HG03378 (cell line): ENCODE results near the gene MS4A6A.
A peak's percentile ranks its signal among the peaks of the same experiment; 100 is the strongest.
"Not testable (repeated sequence)": the region's sequence is repeated elsewhere in the genome, so short reads cannot be mapped to it uniquely, and the experiment has no call there.

ENCODE experiments used
- ATAC-seq: cut with Tn5 transposase; IDR thresholded peaks from one replicate; pipeline ENCODE4 v1.9.1; 2021; ENCODE audit warnings: mild to moderate bottlenecking, moderate library complexity; ENCODE audit not compliant: unreplicated experiment

MS4A6A gene

GRCh38 chr11:60184824-60185511 is 2.1 kb upstream of the MS4A6A start:
- ATAC-seq: no peak

- no peak for ATAC-seq
These were observed 815 bp upstream of the MS4A6A start for GRCh38 chr11:60183591-60184205.

- ATAC-seq: peak; percentile 84
These were observed 7.0 kb downstream of the MS4A6A start for GRCh38 chr11:60175860-60176275.

- ATAC-seq: no peak
These were observed 10.9 kb downstream of the MS4A6A start for GRCh38 chr11:60172011-60172410.

- ATAC-seq: no peak
These were observed 12.3 kb downstream of the MS4A6A start for GRCh38 chr11:60170566-60170965.

GRCh38 chr11:60169264-60169915 is 13.5 kb downstream of the MS4A6A start:
- no peak for ATAC-seq

GRCh38 chr11:60168306-60168705 is 14.6 kb downstream of the MS4A6A start:
- no peak for ATAC-seq

GRCh38 chr11:60165951-60166350 is 16.9 kb downstream of the MS4A6A start:
- ATAC-seq: no peak

- ATAC-seq: no peak
These were observed 17.3 kb downstream of the MS4A6A start for GRCh38 chr11:60165538-60165937.

- no peak for ATAC-seq
These were observed 18.3 kb downstream of the MS4A6A start for GRCh38 chr11:60164550-60165075.

- ATAC-seq: no peak
These were observed 21.1 kb downstream of the MS4A6A start for GRCh38 chr11:60161766-60162165.

GRCh38 chr11:60161107-60161506 is 21.8 kb downstream of the MS4A6A start:
- ATAC-seq: no peak

- no peak for ATAC-seq
These were observed 23.0 kb downstream of the MS4A6A start for GRCh38 chr11:60159868-60160267.

- no peak for ATAC-seq
These were observed 23.6 kb downstream of the MS4A6A start for GRCh38 chr11:60159284-60159683.

GRCh38 chr11:60158636-60159035 is 24.2 kb downstream of the MS4A6A start:
- ATAC-seq: no peak

GRCh38 chr11:60155931-60156330 is 27.0 kb downstream of the MS4A6A start:
- no peak for ATAC-seq

GRCh38 chr11:60152727-60153126 is 30.2 kb downstream of the MS4A6A start:
- ATAC-seq: not testable (repeated sequence)

GRCh38 chr11:60150279-60150678 is 32.6 kb downstream of the MS4A6A start:
- no peak for ATAC-seq

GRCh38 chr11:60145677-60146076 is 37.2 kb downstream of the MS4A6A start:
- ATAC-seq: no peak

- ATAC-seq: no peak
These were observed 39.1 kb downstream of the MS4A6A start for GRCh38 chr11:60143768-60144167.

- no peak for ATAC-seq
These were observed 49.0 kb downstream of the MS4A6A start for GRCh38 chr11:60133917-60134316.

- ATAC-seq: no peak
These were observed 51.0 kb downstream of the MS4A6A start for GRCh38 chr11:60131912-60132311.
